HG03039 (cell line): Measurements from ENCODE around the gene GOSR1.
"Not testable (repeated sequence)": the region's sequence is repeated elsewhere in the genome, so short reads cannot be mapped to it uniquely, and the experiment has no call there.

Experiments
- ATAC-seq: cut with Tn5 transposase; IDR thresholded peaks from one replicate; pipeline ENCODE4 v1.9.1; 2021; ENCODE audit warnings: mild to moderate bottlenecking, moderate library complexity; ENCODE audit not compliant: unreplicated experiment

The GOSR1 gene

GRCh38 chr17:30543456-30543855, 66.2 kb downstream of the GOSR1 start:
- ATAC-seq = no peak

GRCh38 chr17:30545024-30545423, 67.8 kb downstream of the GOSR1 start:
- no peak for ATAC-seq

- ATAC-seq = no peak
These were observed 70.8 kb downstream of the GOSR1 start for GRCh38 chr17:30547778-30548573.

- ATAC-seq = not testable (repeated sequence)
These were observed 72.0 kb downstream of the GOSR1 start for GRCh38 chr17:30549181-30549580.

GRCh38 chr17:30549864-30550511, 72.8 kb downstream of the GOSR1 start:
- ATAC-seq = no peak

GRCh38 chr17:30550512-30551273, 73.5 kb downstream of the GOSR1 start:
- no peak for ATAC-seq

- ATAC-seq = not testable (repeated sequence)
These were observed 74.2 kb downstream of the GOSR1 start for GRCh38 chr17:30551274-30551995.

GRCh38 chr17:30551996-30552339, 74.8 kb downstream of the GOSR1 start:
- no peak for ATAC-seq

- no peak for ATAC-seq
These were observed 75.9 kb downstream of the GOSR1 start for GRCh38 chr17:30552994-30553566.

- not testable (repeated sequence) for ATAC-seq
These were observed 76.7 kb downstream of the GOSR1 start for GRCh38 chr17:30553823-30554440.

GRCh38 chr17:30554839-30555751, 77.9 kb downstream of the GOSR1 start:
- ATAC-seq = no peak

- no peak for ATAC-seq
These were observed 78.7 kb downstream of the GOSR1 start for GRCh38 chr17:30555942-30556341.

- ATAC-seq = no peak
These were observed 79.4 kb downstream of the GOSR1 start for GRCh38 chr17:30556374-30557332.

- no peak for ATAC-seq
These were observed 80.9 kb downstream of the GOSR1 start for GRCh38 chr17:30557916-30558685.

- no peak for ATAC-seq
These were observed 81.7 kb downstream of the GOSR1 start for GRCh38 chr17:30558686-30559545.

GRCh38 chr17:30559656-30560055, 82.4 kb downstream of the GOSR1 start:
- no peak for ATAC-seq
